GM23248 (cell line): ENCODE measurements around the gene SPTBN5.

Experiments used
- EZH2 ChIP-seq: fragments of 200-600 bp; sonication (generic); IDR thresholded peaks from 2 replicates; pipeline ENCODE4 v1.6.1; 2018; ENCODE audit warnings: antibody characterized with exemption, mild to moderate bottlenecking; ENCODE audit not compliant: insufficient read depth, poor library complexity, severe bottlenecking
- EZH2phosphoT487 ChIP-seq: fragments of 200-600 bp; sonication (generic); IDR thresholded peaks from 2 replicates; pipeline ENCODE4 v1.6.1; 2018; ENCODE audit warnings: antibody characterized with exemption, moderate library complexity, mild to moderate bottlenecking, low read depth; ENCODE audit not compliant: insufficient read depth

- TF ChIP-seq EZH2: no peak
- no peak for TF ChIP-seq EZH2phosphoT487
These were observed 35.1 kb downstream of the SPTBN5 start for GRCh38 chr15:41858756-41859155.
